BJ (cell line): ENCODE results near the gene NRIP1. TPM values are rescaled to one million over a fixed set of nuclear protein-coding genes. Genes with fewer than 3 reads are reported as not detected.

ENCODE experiments used
- CTCF ChIA-PET: fragments of 350-600 bp; formaldehyde crosslinking; extraction: SDS; loops from one replicate; lab custom pipeline; 2021; ENCODE audit warnings: antibody characterized with exemption, inconsistent platforms; lab: Yijun Ruan, JAX
- POLR2A ChIA-PET: fragments of 300-600 bp; sonication (Branson Sonifier 250); formaldehyde crosslinking; extraction: SDS; loops from one replicate; lab custom pipeline; 2021; ENCODE audit warnings: antibody characterized with exemption; lab: Charles Lee
- DNase-seq: peaks from one replicate; pipeline ENCODE4 v3.0.0-alpha.2; 2011; ENCODE audit warnings: low read depth
- H3K27me3 ChIP-seq: 2 replicates; pipeline ENCODE4 v1.6.0; 2011; ENCODE audit warnings: low read length; ENCODE audit not compliant: control insufficient read depth, insufficient read depth
- H3K36me3 ChIP-seq: 2 replicates; pipeline ENCODE4 v1.5.1; 2011; ENCODE audit warnings: low read length; ENCODE audit not compliant: control insufficient read depth, insufficient read depth
- H3K4me3 ChIP-seq: 2 replicates; pipeline ENCODE4 v1.5.1; 2011; ENCODE audit warnings: low read depth, mild to moderate bottlenecking, control low read depth, low read length
- CTCF ChIP-seq: IDR thresholded peaks from 2 replicates; pipeline ENCODE4 v1.5.1; 2011; ENCODE audit warnings: low read depth, mild to moderate bottlenecking, control low read depth, inconsistent platforms, low read length, moderate library complexity; ENCODE audit not compliant: insufficient read depth
- polyA plus RNA-seq: library from polyadenylated mRNA; depleted of rRNA; stranded (reverse); fragments of >200 nt; gene quantifications from 2 replicates; pipeline ENCODE4 v1.2.3, GENCODE V29; 2011

The NRIP1 gene
- polyA plus RNA-seq, 1 experiment = 5.2 TPM

- no peak for DNase-seq
- ChIA-PET POLR2A (no interaction called here), CTCF (interaction anchor here (1.2 kb wide), 1 partner anchor 10 kb away, joined by 3 read pairs; no protein-coding TSS in a partner anchor)
- TF ChIP-seq CTCF = no peak
- Histone ChIP-seq H3K4me3 (no peak overlapping the region), H3K27me3 (no peaks in the 10 kb centered on the region; the same call in 1 of the 2 replicates), H3K36me3 (no peaks in the 10 kb centered on the region)
Measured at GRCh38 chr21:15094706-15095105, 29.9 kb upstream of the NRIP1 start.

GRCh38 chr21:15093216-15093615 lies 28.4 kb upstream of the NRIP1 start:
- POLR2A ChIA-PET = no interaction called here
- TF ChIP-seq CTCF = no peak
- CTCF ChIA-PET = no interaction called here
- DNase-seq = no peak
- H3K27me3 ChIP-seq = no peaks in the 10 kb centered on the region; the same call in 1 of the 2 replicates
- H3K4me3 ChIP-seq = no peak overlapping the region
- H3K36me3 ChIP-seq = no peaks in the 10 kb centered on the region

- ChIA-PET CTCF (no interaction called here), POLR2A (no interaction called here)
- H3K4me3 ChIP-seq = no peak overlapping the region
- no peak for DNase-seq
- H3K27me3 ChIP-seq = no peaks in the 10 kb centered on the region; the same call in 1 of the 2 replicates
- no peaks in the 10 kb centered on the region for H3K36me3 ChIP-seq
- no peak for TF ChIP-seq CTCF
Measured at GRCh38 chr21:15092745-15093144, 27.9 kb upstream of the NRIP1 start.

GRCh38 chr21:15090390-15090789 lies 25.6 kb upstream of the NRIP1 start:
- POLR2A ChIA-PET = no interaction called here

GRCh38 chr21:15088488-15088887 lies 23.7 kb upstream of the NRIP1 start:
- CTCF ChIA-PET = interaction anchor here (0.7 kb wide), 1 partner anchor 17 kb away, joined by 3 read pairs; no protein-coding TSS in a partner anchor
- no peak for TF ChIP-seq CTCF
- POLR2A ChIA-PET = no interaction called here

More at GRCh38 chr21:15090390-15090789, 25.6 kb upstream of the NRIP1 start:
- H3K4me3 ChIP-seq = no peak overlapping the region
- H3K27me3 ChIP-seq = no peaks in the 10 kb centered on the region
- no peak for TF ChIP-seq CTCF
- H3K36me3 ChIP-seq = no peaks in the 10 kb centered on the region
- CTCF ChIA-PET = interaction anchor here (0.9 kb wide), 1 partner anchor 42 kb away, joined by 3 read pairs; no protein-coding TSS in a partner anchor
- no peak for DNase-seq

More at GRCh38 chr21:15088488-15088887, 23.7 kb upstream of the NRIP1 start:
- Histone ChIP-seq H3K27me3 (no peaks in the 10 kb centered on the region; the same call in 1 of the 2 replicates), H3K4me3 (no peak overlapping the region), H3K36me3 (no peaks in the 10 kb centered on the region)
- DNase-seq = no peak
